IPS-NIHi7 (cell line): ENCODE data around the gene PHB1.
A peak's percentile ranks its signal among the peaks of the same experiment; 100 is the strongest.
"Not testable (repeated sequence)": the region's sequence is repeated elsewhere in the genome, so short reads cannot be mapped to it uniquely, and the experiment has no call there.

ENCODE experiments used
- DNase-seq: peaks from one replicate; pipeline ENCODE4 v3.0.0; 2012; ENCODE audit warnings: mixed read lengths; ENCODE audit errors: extremely low spot score

The PHB1 gene

GRCh38 chr17:49439673-49440571 is 25.2 kb upstream of the PHB1 start:
- DNase-seq = no peak

- no peak for DNase-seq
These were observed 24.6 kb upstream of the PHB1 start for GRCh38 chr17:49439305-49439672.

- peak; percentile 56 for DNase-seq
These were observed 24.0 kb upstream of the PHB1 start for GRCh38 chr17:49438436-49439278.

- DNase-seq = no peak
These were observed 23.2 kb upstream of the PHB1 start for GRCh38 chr17:49437696-49438435.

GRCh38 chr17:49436174-49436573 is 21.5 kb upstream of the PHB1 start:
- DNase-seq = no peak

- DNase-seq = peak; percentile 6
These were observed 21.0 kb upstream of the PHB1 start for GRCh38 chr17:49435671-49436029.

GRCh38 chr17:49434821-49435670 is 20.4 kb upstream of the PHB1 start:
- peak; percentile 93 for DNase-seq

- no peak for DNase-seq
These were observed 18.5 kb upstream of the PHB1 start for GRCh38 chr17:49433000-49433694.

- no peak for DNase-seq
These were observed 17.1 kb upstream of the PHB1 start for GRCh38 chr17:49431743-49432142.

GRCh38 chr17:49425004-49425286 is 10.3 kb upstream of the PHB1 start:
- no peak for DNase-seq

GRCh38 chr17:49424276-49425003 is 9.8 kb upstream of the PHB1 start:
- DNase-seq = not testable (repeated sequence)

GRCh38 chr17:49422714-49423113 is 8.0 kb upstream of the PHB1 start:
- DNase-seq = no peak

GRCh38 chr17:49419761-49420160 is 5.1 kb upstream of the PHB1 start:
- DNase-seq = not testable (repeated sequence)

- not testable (repeated sequence) for DNase-seq
These were observed 4.4 kb upstream of the PHB1 start for GRCh38 chr17:49418754-49419740.

- DNase-seq = no peak
These were observed 436 bp downstream of the PHB1 start for GRCh38 chr17:49414271-49414621.

- no peak for DNase-seq
These were observed 5.6 kb downstream of the PHB1 start for GRCh38 chr17:49409066-49409465.

- peak; percentile 95 for DNase-seq
These were observed 6.6 kb downstream of the PHB1 start for GRCh38 chr17:49407981-49408501.

GRCh38 chr17:49407086-49407485 is 7.6 kb downstream of the PHB1 start:
- no peak for DNase-seq
